ENCODE data around the gene PIM3. TPM values are rescaled to one million over a fixed set of nuclear protein-coding genes. Genes with fewer than 3 reads are reported as not detected.

Gene PIM3
- total RNA-seq, 1 donor from 2014 or later = 75.0 TPM

GRCh38 chr22:50000587-50001387, 40.2 kb downstream of the PIM3 start:
- no peak for DNase-seq (ENCODE audit: low spot score)

GRCh38 chr22:50001388-50002231, 41.0 kb downstream of the PIM3 start:
- no peak for DNase-seq (ENCODE audit: low spot score)

GRCh38 chr22:50002791-50003190, 42.2 kb downstream of the PIM3 start:
- no peak for DNase-seq (ENCODE audit: low spot score)

- DNase-seq (ENCODE audit: low spot score) = no peak
Observed at GRCh38 chr22:50004918-50005317, 44.3 kb downstream of the PIM3 start.

- no peak for DNase-seq (ENCODE audit: low spot score)
Observed at GRCh38 chr22:50007057-50007511, 46.5 kb downstream of the PIM3 start.

- DNase-seq (ENCODE audit: low spot score) = peak; percentile 41
Observed at GRCh38 chr22:50008151-50009040, 47.8 kb downstream of the PIM3 start.

- DNase-seq (ENCODE audit: low spot score) = peak; percentile 35
Observed at GRCh38 chr22:50009251-50009650, 48.7 kb downstream of the PIM3 start.

GRCh38 chr22:50009765-50010675, 49.4 kb downstream of the PIM3 start:
- peak; percentile 56 for DNase-seq (ENCODE audit: low spot score)

GRCh38 chr22:50010676-50011446, 50.3 kb downstream of the PIM3 start:
- no peak for DNase-seq (ENCODE audit: low spot score)

GRCh38 chr22:50011447-50012210, 51.1 kb downstream of the PIM3 start:
- DNase-seq (ENCODE audit: low spot score) = no peak

GRCh38 chr22:50012211-50013181, 51.9 kb downstream of the PIM3 start, which contains the start of gene IL17REL:
Gene IL17REL (minus strand): TSS chr22:50012765. CDS start chr22:50012646, 119 bp downstream.
- DNase-seq (ENCODE audit: low spot score) = no peak

Other genes starting within 250 kb of the PIM3 start
- gene BRD1, start 132.9 kb upstream of the PIM3 start, total RNA-seq = 41.5 TPM
- 13.6 TPM for gene ZBED4, start 106.9 kb upstream of the PIM3 start, total RNA-seq
- 20.5 TPM for gene ALG12, start 42.3 kb upstream of the PIM3 start, total RNA-seq
- 42.8 TPM for gene CRELD2, start 42.1 kb upstream of the PIM3 start, total RNA-seq
- gene IL17REL, start 52.0 kb downstream of the PIM3 start, total RNA-seq = not detected
- not detected for gene TTLL8, start 97.5 kb downstream of the PIM3 start, total RNA-seq
- 0.34 TPM for gene MLC1, start 124.7 kb downstream of the PIM3 start, total RNA-seq
- 0.26 TPM for gene MOV10L1, start 129.2 kb downstream of the PIM3 start, total RNA-seq
- gene PANX2, start 210.0 kb downstream of the PIM3 start, total RNA-seq = 1.9 TPM
- 64.5 TPM for gene TRABD, start 225.1 kb downstream of the PIM3 start, total RNA-seq
- 24.7 TPM for gene SELENOO, start 240.2 kb downstream of the PIM3 start, total RNA-seq